Neural progenitor cell (in vitro differentiated cells): ENCODE data around the gene SNX32. TPM values are rescaled to one million over a fixed set of nuclear protein-coding genes. Genes with fewer than 3 reads are reported as not detected.

Source experiments
- DNase-seq: peaks from one replicate; pipeline ENCODE4 v3.0.0-alpha.2; 2016; ENCODE audit warnings: low spot score
- H2AFZ ChIP-seq: fragments of 200-600 bp; sonication (generic); replicated peaks from 2 replicates; pipeline ENCODE4 v1.6.1; 2016; ENCODE audit warnings: antibody characterized with exemption
- H3F3A ChIP-seq: fragments of 200-600 bp; sonication (generic); 2 replicates; pipeline ENCODE4 v1.6.1; 2016; ENCODE audit warnings: antibody characterized with exemption, low read depth
- H3K27ac ChIP-seq: fragments of 200-600 bp; sonication (generic); 2 replicates; pipeline ENCODE4 v1.5.1; 2016; ENCODE audit warnings: mild to moderate bottlenecking
- H3K27me3 ChIP-seq: fragments of 200-600 bp; sonication (generic); 2 replicates; pipeline ENCODE4 v1.6.1; 2016; ENCODE audit warnings: mild to moderate bottlenecking, moderate library complexity
- H3K36me3 ChIP-seq: fragments of 200-600 bp; sonication (generic); 2 replicates; pipeline ENCODE4 v1.5.1; 2016
- H3K4me1 ChIP-seq: fragments of 200-600 bp; sonication (generic); 2 replicates; pipeline ENCODE4 v1.6.1; 2016; ENCODE audit warnings: mixed run types
- H3K4me2 ChIP-seq: fragments of 200-600 bp; sonication (generic); 2 replicates; pipeline ENCODE4 v1.6.1; 2016
- H3K4me3 ChIP-seq: fragments of 200-600 bp; sonication (generic); 2 replicates; pipeline ENCODE4 v1.5.1; 2016
- H3K79me2 ChIP-seq: fragments of 200-600 bp; sonication (generic); 2 replicates; pipeline ENCODE4 v1.6.1; 2016; ENCODE audit warnings: low read depth
- H3K9ac ChIP-seq: fragments of 200-600 bp; sonication (generic); 2 replicates; pipeline ENCODE4 v1.6.1; 2016
- H3K9me3 ChIP-seq: fragments of 200-600 bp; sonication (generic); 2 replicates; pipeline ENCODE4 v1.5.1; 2016; ENCODE audit warnings: low read depth
- H4K20me1 ChIP-seq: fragments of 200-600 bp; sonication (generic); 2 replicates; pipeline ENCODE4 v1.6.1; 2016; ENCODE audit warnings: low read depth
- H3K27ac Mint-ChIP-seq: 3 replicates; pipeline ENCODE4 v1.8.0; 2021; ENCODE audit warnings: mixed read lengths
- H3K27me3 Mint-ChIP-seq: 2 replicates; pipeline ENCODE4 v1.8.0; 2022; ENCODE audit warnings: low read depth, mild to moderate bottlenecking, inconsistent platforms, moderate library complexity, mixed read lengths; ENCODE audit not compliant: insufficient read depth
- H3K36me3 Mint-ChIP-seq: 3 replicates; pipeline ENCODE4 v1.8.0; 2021; ENCODE audit warnings: mixed read lengths
- H3K4me1 Mint-ChIP-seq: 3 replicates; pipeline ENCODE4 v1.8.0; 2021; ENCODE audit warnings: mixed read lengths
- H3K4me3 Mint-ChIP-seq: 3 replicates; pipeline ENCODE4 v1.8.0; 2021; ENCODE audit warnings: mild to moderate bottlenecking, moderate library complexity, mixed read lengths
- H3K9me3 Mint-ChIP-seq: 3 replicates; pipeline ENCODE4 v1.8.0; 2020; ENCODE audit warnings: mixed read lengths
- CTCF ChIP-seq: fragments of 200-600 bp; sonication (generic); IDR thresholded peaks from 2 replicates; pipeline ENCODE4 v1.5.1; 2017; ENCODE audit warnings: antibody characterized with exemption, mild to moderate bottlenecking
- EZH2 ChIP-seq: fragments of 200-600 bp; sonication (generic); IDR thresholded peaks from 2 replicates; pipeline ENCODE4 v1.6.1; 2017; ENCODE audit warnings: antibody characterized with exemption, mild to moderate bottlenecking, moderate library complexity
- EZH2phosphoT487 ChIP-seq: fragments of 200-600 bp; sonication (generic); IDR thresholded peaks from 2 replicates; pipeline ENCODE4 v1.6.1; 2017; ENCODE audit warnings: antibody characterized with exemption
- total RNA-seq: library from RNA; depleted of rRNA; stranded (reverse); fragments of >200 nt; gene quantifications from 2 replicates; pipeline ENCODE4 v1.2.3, GENCODE V29; 2015; ENCODE audit warnings: low replicate concordance

Gene SNX32
- total RNA-seq, 1 donor from 2014 or later, result 1.4 TPM

- Histone ChIP-seq H3K4me1 (no peaks in the 10 kb centered on the region), H3K79me2 (no peaks in the 10 kb centered on the region), H3F3A (no peaks in the 10 kb centered on the region), H3K4me3 (no peak overlapping the region), H2AFZ (no peak overlapping the region), H3K36me3 (no peaks in the 10 kb centered on the region), H3K4me2 (no peak overlapping the region), H3K27ac (no peak overlapping the region), H3K27me3 (no peaks in the 10 kb centered on the region), H3K9me3 (no peaks in the 10 kb centered on the region), H4K20me1 (no peaks in the 10 kb centered on the region), H3K9ac (no peak overlapping the region)
- Mint-ChIP-seq H3K4me1 (no peaks in the 10 kb centered on the region), H3K27ac (no peak overlapping the region), H3K9me3 (no peaks in the 10 kb centered on the region), H3K36me3 (no peaks in the 10 kb centered on the region), H3K4me3 (no peak overlapping the region), H3K27me3 (peaks cover 6% of the 10 kb centered on the region)
- no peak for DNase-seq
- TF ChIP-seq EZH2, result no peak
- no peak for TF ChIP-seq EZH2phosphoT487
- TF ChIP-seq CTCF, result no peak
Measured at GRCh38 chr11:65808744-65809341, 24.9 kb upstream of the SNX32 start.

GRCh38 chr11:65809496-65809895 lies 24.3 kb upstream of the SNX32 start:
- Histone ChIP-seq H3K79me2 (no peaks in the 10 kb centered on the region), H3K27me3 (no peaks in the 10 kb centered on the region), H3K9ac (no peak overlapping the region), H3K4me3 (no peak overlapping the region), H3K4me1 (no peaks in the 10 kb centered on the region), H4K20me1 (no peaks in the 10 kb centered on the region), H3K36me3 (no peaks in the 10 kb centered on the region), H3K9me3 (no peaks in the 10 kb centered on the region), H3K4me2 (no peak overlapping the region), H2AFZ (no peak overlapping the region), H3K27ac (no peak overlapping the region), H3F3A (no peaks in the 10 kb centered on the region)
- no peak for TF ChIP-seq EZH2phosphoT487
- TF ChIP-seq CTCF, result no peak
- no peak for TF ChIP-seq EZH2
- Mint-ChIP-seq H3K27ac (no peak overlapping the region), H3K4me1 (no peaks in the 10 kb centered on the region), H3K9me3 (no peaks in the 10 kb centered on the region), H3K4me3 (no peak overlapping the region), H3K27me3 (peaks cover 6% of the 10 kb centered on the region), H3K36me3 (no peaks in the 10 kb centered on the region)
- no peak for DNase-seq

GRCh38 chr11:65810046-65810868 lies 23.5 kb upstream of the SNX32 start:
- no peaks in the 10 kb centered on the region for H3K36me3 ChIP-seq
- no peaks in the 10 kb centered on the region for H3K27me3 ChIP-seq
- no peak overlapping the region for H3K27ac ChIP-seq
- Mint-ChIP-seq H3K36me3 (no peaks in the 10 kb centered on the region), H3K4me1 (no peaks in the 10 kb centered on the region), H3K4me3 (peak overlapping the region; percentile 57), H3K27ac (no peak overlapping the region), H3K27me3 (peaks cover 6% of the 10 kb centered on the region), H3K9me3 (no peaks in the 10 kb centered on the region)
- H3K4me1 ChIP-seq, result no peaks in the 10 kb centered on the region
- DNase-seq, result no peak
- H3K79me2 ChIP-seq, result no peaks in the 10 kb centered on the region
- H3K4me2 ChIP-seq, result no peak overlapping the region
- no peaks in the 10 kb centered on the region for H3K9me3 ChIP-seq
- H3F3A ChIP-seq, result no peaks in the 10 kb centered on the region
- H3K4me3 ChIP-seq, result no peak overlapping the region
- no peak for TF ChIP-seq CTCF
- no peak for TF ChIP-seq EZH2
- TF ChIP-seq EZH2phosphoT487, result no peak
- no peak overlapping the region for H3K9ac ChIP-seq
- H4K20me1 ChIP-seq, result no peaks in the 10 kb centered on the region
- no peak overlapping the region for H2AFZ ChIP-seq
